Measurements from ENCODE around the gene PNPLA2.
A peak's percentile ranks its signal among the peaks of the same experiment; 100 is the strongest.

The PNPLA2 gene

GRCh38 chr11:791658-792534 is 26.8 kb upstream of the PNPLA2 start:
- peaks cover 4% of the 10 kb centered on the region for H3K27me3 Mint-ChIP-seq
- H3K9me3 Mint-ChIP-seq, result no peaks in the 10 kb centered on the region
- H3K36me3 Mint-ChIP-seq (ENCODE audit: low read depth), result peaks cover 41% of the 10 kb centered on the region
- peaks cover 22% of the 10 kb centered on the region for H3K4me1 Mint-ChIP-seq (ENCODE audit: low read depth)
- DNase-seq, result no peak
- peak overlapping the region; percentile 11 for H3K27ac Mint-ChIP-seq
- H3K4me3 Mint-ChIP-seq, result no peak overlapping the region

- Mint-ChIP-seq H3K27ac (no peak overlapping the region), H3K4me3 (no peak overlapping the region), H3K9me3 (no peaks in the 10 kb centered on the region), H3K27me3 (peaks cover 4% of the 10 kb centered on the region), H3K36me3 (ENCODE audit: low read depth) (peaks cover 43% of the 10 kb centered on the region), H3K4me1 (ENCODE audit: low read depth) (peaks cover 25% of the 10 kb centered on the region)
- no peak for DNase-seq
Measured at GRCh38 chr11:792535-792821, 26.2 kb upstream of the PNPLA2 start.

- peaks cover 23% of the 10 kb centered on the region for H3K4me1 Mint-ChIP-seq (ENCODE audit: low read depth)
- H3K9me3 Mint-ChIP-seq, result no peaks in the 10 kb centered on the region
- H3K27me3 Mint-ChIP-seq, result peaks cover 4% of the 10 kb centered on the region
- no peak overlapping the region for H3K4me3 Mint-ChIP-seq
- DNase-seq, result no peak
- H3K27ac Mint-ChIP-seq, result no peak overlapping the region
- H3K36me3 Mint-ChIP-seq (ENCODE audit: low read depth), result peaks cover 43% of the 10 kb centered on the region
Measured at GRCh38 chr11:792873-793272, 25.8 kb upstream of the PNPLA2 start.

GRCh38 chr11:793556-793955 is 25.2 kb upstream of the PNPLA2 start:
- Mint-ChIP-seq H3K4me3 (no peak overlapping the region), H3K27ac (peak overlapping the region; percentile 33), H3K4me1 (ENCODE audit: low read depth) (peaks cover 21% of the 10 kb centered on the region), H3K36me3 (ENCODE audit: low read depth) (peaks cover 43% of the 10 kb centered on the region), H3K9me3 (no peaks in the 10 kb centered on the region), H3K27me3 (peaks cover 4% of the 10 kb centered on the region)
- DNase-seq, result no peak

- no peak for DNase-seq
- H3K4me3 Mint-ChIP-seq, result peak overlapping the region; percentile 93
- H3K9me3 Mint-ChIP-seq, result no peaks in the 10 kb centered on the region
- H3K4me1 Mint-ChIP-seq (ENCODE audit: low read depth), result peaks cover 21% of the 10 kb centered on the region
- H3K27ac Mint-ChIP-seq, result peak overlapping the region; percentile 33
- H3K36me3 Mint-ChIP-seq (ENCODE audit: low read depth), result peaks cover 46% of the 10 kb centered on the region
- peaks cover 3% of the 10 kb centered on the region for H3K27me3 Mint-ChIP-seq
Measured at GRCh38 chr11:794013-794765, 24.5 kb upstream of the PNPLA2 start.

GRCh38 chr11:794766-795633 is 23.7 kb upstream of the PNPLA2 start:
- no peaks in the 10 kb centered on the region for H3K9me3 Mint-ChIP-seq
- DNase-seq, result no peak
- H3K4me1 Mint-ChIP-seq (ENCODE audit: low read depth), result peaks cover 21% of the 10 kb centered on the region
- H3K27me3 Mint-ChIP-seq, result no peaks in the 10 kb centered on the region
- H3K27ac Mint-ChIP-seq, result peak overlapping the region; percentile 61
- peaks cover 52% of the 10 kb centered on the region for H3K36me3 Mint-ChIP-seq (ENCODE audit: low read depth)
- H3K4me3 Mint-ChIP-seq, result peak overlapping the region; percentile 93

GRCh38 chr11:795634-796564 is 22.8 kb upstream of the PNPLA2 start:
- peak overlapping the region; percentile 94 for H3K27ac Mint-ChIP-seq
- H3K36me3 Mint-ChIP-seq (ENCODE audit: low read depth), result peaks cover 54% of the 10 kb centered on the region
- H3K9me3 Mint-ChIP-seq, result no peaks in the 10 kb centered on the region
- H3K4me3 Mint-ChIP-seq, result peak overlapping the region; percentile 93
- H3K4me1 Mint-ChIP-seq (ENCODE audit: low read depth), result peaks cover 19% of the 10 kb centered on the region
- peak; percentile 85 for DNase-seq
- no peaks in the 10 kb centered on the region for H3K27me3 Mint-ChIP-seq

- Mint-ChIP-seq H3K4me1 (ENCODE audit: low read depth) (peaks cover 19% of the 10 kb centered on the region), H3K9me3 (no peaks in the 10 kb centered on the region), H3K27me3 (no peaks in the 10 kb centered on the region), H3K36me3 (ENCODE audit: low read depth) (peaks cover 56% of the 10 kb centered on the region), H3K4me3 (peak overlapping the region; percentile 93), H3K27ac (peak overlapping the region; percentile 94)
- no peak for DNase-seq
Measured at GRCh38 chr11:796565-797295, 22.0 kb upstream of the PNPLA2 start.

- peak overlapping the region; percentile 94 for H3K27ac Mint-ChIP-seq
- peaks cover 58% of the 10 kb centered on the region for H3K36me3 Mint-ChIP-seq (ENCODE audit: low read depth)
- peak overlapping the region; percentile 93 for H3K4me3 Mint-ChIP-seq
- H3K27me3 Mint-ChIP-seq, result no peaks in the 10 kb centered on the region
- H3K4me1 Mint-ChIP-seq (ENCODE audit: low read depth), result peaks cover 19% of the 10 kb centered on the region
- peak; percentile 88 for DNase-seq
- no peaks in the 10 kb centered on the region for H3K9me3 Mint-ChIP-seq
Measured at GRCh38 chr11:797296-798092, 21.2 kb upstream of the PNPLA2 start.

- Mint-ChIP-seq H3K9me3 (no peaks in the 10 kb centered on the region), H3K4me3 (peak within 1 kb of the TSS; percentile 93), H3K27me3 (no peaks in the 10 kb centered on the region), H3K36me3 (ENCODE audit: low read depth) (peaks cover 58% of the 10 kb centered on the region), H3K27ac (peak within 1 kb of the TSS; percentile 94), H3K4me1 (ENCODE audit: low read depth) (peaks cover 19% of the 10 kb centered on the region)
- DNase-seq, result peak; percentile 94
Measured at GRCh38 chr11:798093-798713, 20.5 kb upstream of the PNPLA2 start, which contains the start of gene SLC25A22. Gene SLC25A22 (minus strand): TSS chr11:798281. CDS start chr11:795006, 3,275 bp downstream.

GRCh38 chr11:799641-800316 is 18.9 kb upstream of the PNPLA2 start:
- no peak overlapping the region for H3K27ac Mint-ChIP-seq
- DNase-seq, result no peak
- peaks cover 47% of the 10 kb centered on the region for H3K36me3 Mint-ChIP-seq (ENCODE audit: low read depth)

GRCh38 chr11:800473-800872 is 18.2 kb upstream of the PNPLA2 start:
- peaks cover 18% of the 10 kb centered on the region for H3K4me1 Mint-ChIP-seq (ENCODE audit: low read depth)
- no peak overlapping the region for H3K27ac Mint-ChIP-seq
- no peaks in the 10 kb centered on the region for H3K9me3 Mint-ChIP-seq
- H3K36me3 Mint-ChIP-seq (ENCODE audit: low read depth), result peaks cover 46% of the 10 kb centered on the region
- DNase-seq, result no peak
- H3K4me3 Mint-ChIP-seq, result no peak overlapping the region
- H3K27me3 Mint-ChIP-seq, result no peaks in the 10 kb centered on the region

More at GRCh38 chr11:799641-800316, 18.9 kb upstream of the PNPLA2 start:
- no peaks in the 10 kb centered on the region for H3K9me3 Mint-ChIP-seq
- no peaks in the 10 kb centered on the region for H3K27me3 Mint-ChIP-seq
- H3K4me3 Mint-ChIP-seq, result no peak overlapping the region
- peaks cover 22% of the 10 kb centered on the region for H3K4me1 Mint-ChIP-seq (ENCODE audit: low read depth)
